NCI-H226 (cell line): ENCODE results near the gene FMOD.

Experiments used
- DNase-seq: peaks from one replicate; pipeline ENCODE4 v3.0.0-alpha.2; 2015

The FMOD gene

DNA sequence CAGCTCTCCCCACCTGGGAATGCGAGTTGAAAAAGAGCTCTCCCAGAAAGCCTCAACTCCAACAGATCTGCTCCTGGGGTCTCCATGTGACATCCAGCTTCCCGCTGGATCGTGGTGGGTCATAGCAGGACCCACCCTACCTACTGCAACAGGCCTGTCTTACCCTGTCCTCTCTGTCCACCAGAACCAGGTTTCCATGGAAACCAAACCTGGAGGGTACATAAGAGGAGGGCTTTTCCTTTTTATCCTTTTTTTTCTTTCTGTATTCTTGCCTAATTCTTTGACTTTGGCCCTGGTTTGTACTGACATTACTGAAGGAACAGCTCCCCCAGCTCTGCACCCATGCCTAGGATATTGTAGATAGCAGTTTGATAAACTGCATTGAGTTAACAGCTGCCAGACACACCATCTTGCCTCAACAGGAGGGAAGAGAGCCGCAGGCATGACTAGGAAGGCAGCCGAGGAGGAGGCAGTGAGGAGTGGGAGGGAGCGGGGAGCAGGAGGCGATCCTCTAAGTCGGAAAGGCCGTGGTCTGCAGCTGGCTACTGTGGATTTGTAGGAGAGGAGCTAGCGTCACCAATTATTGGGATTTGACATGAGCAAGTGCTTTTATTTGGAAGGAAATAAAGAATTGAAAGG is 9.7 kb upstream of the FMOD start:
- DNase-seq: no peak

DNA sequence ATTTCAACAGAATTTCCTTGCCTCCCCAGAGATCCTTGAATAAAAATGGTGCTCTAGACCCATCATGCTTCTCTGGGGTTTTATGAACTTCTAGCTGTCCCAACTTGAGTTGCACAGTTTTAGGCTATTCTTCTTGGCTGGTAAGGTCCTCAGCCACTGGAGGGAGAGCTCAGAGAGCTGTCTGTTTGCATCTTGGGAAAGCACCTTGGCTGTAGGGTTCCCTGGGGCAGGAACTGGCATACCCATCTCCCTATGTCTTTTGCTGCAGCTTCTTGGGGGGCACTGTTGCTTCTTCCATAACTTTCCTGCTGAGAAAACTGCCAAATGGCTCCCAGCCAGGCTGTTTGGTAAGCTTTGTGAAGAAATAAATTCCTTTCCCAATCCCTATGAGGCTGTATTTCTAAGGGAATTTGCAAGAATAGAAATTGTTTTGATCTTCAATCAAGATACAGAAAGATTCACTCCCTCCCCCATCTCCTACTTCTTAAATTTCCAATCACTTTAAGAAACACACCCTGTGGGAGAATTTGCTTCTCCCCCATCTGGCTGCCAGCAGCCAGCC is 8.2 kb upstream of the FMOD start:
- peak; percentile 14 for DNase-seq

DNA sequence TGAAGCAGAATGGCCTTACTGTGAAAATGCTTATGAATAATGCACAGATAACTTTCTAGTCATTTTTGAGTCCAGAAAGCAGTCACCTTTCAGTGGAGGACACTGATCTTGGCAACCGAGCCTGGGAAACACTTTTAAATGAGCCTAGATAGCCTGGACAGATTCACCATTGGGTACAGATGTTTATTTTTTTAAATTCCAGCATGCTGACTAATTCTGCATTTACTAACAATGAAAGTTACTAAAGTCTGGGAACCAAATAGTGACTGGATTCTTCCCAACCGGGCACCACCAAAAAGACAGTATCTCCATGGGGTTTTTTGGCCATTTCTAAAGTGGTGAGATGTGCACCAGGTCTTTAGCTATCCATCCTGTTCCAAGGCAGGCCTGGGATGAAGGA is 3.3 kb upstream of the FMOD start:
- DNase-seq: no peak

DNA sequence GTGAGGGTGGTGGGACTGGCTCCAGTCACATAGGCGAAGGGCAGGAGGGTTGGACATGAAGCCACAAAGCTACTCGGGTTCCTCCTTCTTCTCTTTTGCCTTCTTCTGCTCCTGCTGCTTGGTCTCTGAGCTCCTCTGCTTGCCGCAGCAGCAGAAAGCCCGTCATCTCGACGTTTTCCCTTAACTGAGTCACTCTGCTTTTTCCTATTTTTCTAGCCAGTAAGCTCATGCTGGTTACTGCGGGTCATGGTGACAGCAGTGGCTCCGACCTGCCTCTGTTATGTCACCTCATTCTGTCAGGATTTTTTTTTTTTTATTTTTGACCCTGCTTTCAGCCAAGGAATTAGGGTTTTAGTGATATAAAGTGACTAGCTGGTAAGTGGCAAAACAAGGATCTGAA is 2.6 kb upstream of the FMOD start:
- no peak for DNase-seq

DNA sequence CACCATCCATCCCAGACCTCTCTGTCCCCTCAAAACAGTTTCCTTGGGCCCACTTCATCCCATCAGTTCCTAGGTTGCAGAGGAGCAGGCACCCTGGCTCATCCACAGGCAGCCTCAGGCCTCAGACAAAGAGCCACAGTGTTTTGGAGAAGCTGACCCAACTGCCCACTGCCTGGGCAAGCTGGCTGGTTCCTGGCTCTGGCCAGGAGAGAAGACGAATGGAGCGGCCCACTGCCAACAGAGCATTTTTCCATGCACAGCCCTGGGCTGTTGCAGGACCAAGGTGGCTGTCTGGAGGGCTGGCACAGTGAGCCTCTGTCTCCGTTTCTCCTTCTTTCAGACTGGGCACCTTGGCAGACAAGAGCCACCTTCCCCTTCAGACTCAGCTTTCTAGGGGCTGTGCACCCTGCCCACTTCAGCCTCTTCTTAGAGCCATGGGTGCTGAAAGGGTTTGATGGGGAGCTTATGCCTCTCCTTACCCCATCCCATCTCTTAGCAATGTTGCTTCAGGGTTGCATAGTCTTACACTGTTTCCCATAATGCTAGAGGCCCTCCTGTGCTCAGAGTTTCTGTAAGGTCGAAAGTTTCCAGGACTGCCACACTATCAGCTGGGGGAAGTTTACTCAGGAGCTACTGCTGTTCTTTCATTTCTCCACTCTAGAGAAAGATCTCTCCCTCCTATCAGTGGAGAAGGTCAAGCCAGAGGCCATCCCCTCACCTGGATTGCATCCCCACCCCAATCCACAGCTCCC is 973 bp downstream of the FMOD start:
- DNase-seq: no peak

DNA sequence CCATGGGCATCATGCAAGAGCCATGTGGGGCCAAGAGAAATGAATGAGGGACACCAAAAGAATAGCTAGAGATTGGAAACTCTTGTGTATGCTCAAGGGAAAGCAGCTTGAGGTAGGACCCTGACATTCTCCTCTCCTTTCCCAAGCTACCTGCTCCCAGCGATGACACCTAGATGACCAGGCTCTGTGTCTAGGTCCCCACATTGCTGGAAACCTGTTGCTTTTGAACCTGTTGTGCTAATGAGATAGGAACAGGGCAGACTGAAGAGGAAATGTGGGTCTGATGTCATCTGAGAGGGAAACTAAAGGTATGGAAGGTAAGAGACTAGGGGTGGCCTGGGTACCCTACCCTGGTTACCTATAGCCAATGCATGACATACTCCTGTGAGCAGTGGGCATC is 1.8 kb downstream of the FMOD start:
- DNase-seq: no peak

DNA sequence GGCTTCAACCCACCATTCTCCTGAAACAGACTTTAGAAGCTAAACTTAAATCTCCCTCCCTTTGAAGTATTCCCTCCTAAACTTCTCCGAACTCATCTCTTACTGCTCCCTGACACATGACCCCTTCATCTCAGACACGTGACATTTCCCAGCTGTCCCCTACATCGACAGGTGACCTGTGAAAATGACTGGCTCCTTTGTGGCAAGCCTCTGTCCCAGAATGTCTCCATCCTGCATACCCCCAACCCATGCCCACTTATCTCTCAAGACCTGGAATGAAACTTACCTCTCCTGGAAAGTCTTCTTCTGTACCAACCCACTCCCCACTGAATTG is 4.2 kb downstream of the FMOD start:
- DNase-seq: no peak

DNA sequence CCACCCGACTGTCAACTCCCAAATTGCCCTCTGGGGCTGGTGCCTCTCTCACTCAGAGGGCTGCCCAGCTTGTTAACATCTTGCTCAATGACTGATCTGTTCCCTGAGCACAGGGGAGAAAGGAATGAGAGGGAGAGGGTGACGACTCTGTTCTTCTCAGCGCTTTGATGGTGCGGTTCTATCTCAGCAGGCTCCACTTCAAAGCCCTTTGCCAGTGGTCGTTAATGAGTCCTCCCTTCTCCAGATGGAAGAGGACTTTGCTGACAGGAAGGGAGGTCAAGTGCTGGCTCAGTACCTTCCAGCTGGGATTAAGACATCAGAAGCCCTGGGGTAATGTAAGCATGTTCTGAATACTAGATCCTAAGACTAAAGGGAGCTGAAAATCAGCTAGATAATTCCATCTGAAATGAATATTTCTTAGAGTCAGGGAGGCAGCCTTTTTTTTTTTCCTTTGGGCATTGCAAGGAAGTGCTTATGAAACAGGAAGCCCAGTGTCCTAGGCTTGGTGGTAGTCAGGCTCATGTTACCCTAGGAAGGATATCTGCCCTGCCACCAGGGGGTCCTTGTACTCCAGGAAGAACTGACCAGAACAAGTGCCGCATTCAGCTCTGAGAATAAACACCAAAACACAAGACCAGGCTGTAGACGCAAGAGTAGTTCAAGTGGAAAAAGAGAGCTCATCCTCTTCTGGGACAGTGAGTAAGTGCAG is 4.7 kb downstream of the FMOD start:
- DNase-seq: no peak

DNA sequence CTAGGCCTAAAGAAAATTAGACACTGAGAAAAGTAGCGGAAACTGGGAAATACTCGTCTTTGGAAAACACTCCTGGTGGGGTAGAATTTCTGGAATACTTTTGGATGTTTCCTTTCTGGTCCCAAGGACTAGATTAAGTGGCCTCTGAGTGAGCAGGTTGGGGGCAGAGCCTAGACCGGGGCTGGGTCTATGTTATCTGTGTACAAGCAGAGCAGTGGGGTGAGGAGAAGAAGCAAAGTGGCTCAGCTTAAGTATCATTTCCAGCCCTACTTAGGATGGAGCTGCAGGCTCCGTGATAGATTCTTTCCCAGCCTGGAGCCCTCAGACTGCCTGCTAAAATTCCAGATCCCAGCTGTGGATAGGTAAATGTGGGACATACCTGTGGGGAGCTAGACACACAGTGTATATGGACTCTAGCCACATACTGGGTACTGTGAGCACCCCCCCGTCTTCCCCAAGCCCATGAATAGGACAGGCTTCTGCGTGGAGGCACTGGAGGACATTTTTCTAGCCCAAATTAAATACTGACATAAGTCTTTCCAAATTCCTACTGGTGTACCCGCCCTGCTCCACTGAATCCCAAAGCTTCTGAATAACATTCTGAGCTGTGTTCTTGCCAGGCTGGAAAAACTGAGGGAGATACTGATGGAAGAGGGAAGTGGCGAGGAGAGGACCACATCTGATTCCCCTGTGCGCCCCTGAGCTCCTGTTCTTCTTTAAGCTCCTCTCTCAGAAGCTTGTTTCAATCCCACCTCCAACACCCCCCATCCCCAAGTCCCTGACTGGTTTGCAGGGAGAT is 6.8 kb downstream of the FMOD start:
- DNase-seq: no peak

DNA sequence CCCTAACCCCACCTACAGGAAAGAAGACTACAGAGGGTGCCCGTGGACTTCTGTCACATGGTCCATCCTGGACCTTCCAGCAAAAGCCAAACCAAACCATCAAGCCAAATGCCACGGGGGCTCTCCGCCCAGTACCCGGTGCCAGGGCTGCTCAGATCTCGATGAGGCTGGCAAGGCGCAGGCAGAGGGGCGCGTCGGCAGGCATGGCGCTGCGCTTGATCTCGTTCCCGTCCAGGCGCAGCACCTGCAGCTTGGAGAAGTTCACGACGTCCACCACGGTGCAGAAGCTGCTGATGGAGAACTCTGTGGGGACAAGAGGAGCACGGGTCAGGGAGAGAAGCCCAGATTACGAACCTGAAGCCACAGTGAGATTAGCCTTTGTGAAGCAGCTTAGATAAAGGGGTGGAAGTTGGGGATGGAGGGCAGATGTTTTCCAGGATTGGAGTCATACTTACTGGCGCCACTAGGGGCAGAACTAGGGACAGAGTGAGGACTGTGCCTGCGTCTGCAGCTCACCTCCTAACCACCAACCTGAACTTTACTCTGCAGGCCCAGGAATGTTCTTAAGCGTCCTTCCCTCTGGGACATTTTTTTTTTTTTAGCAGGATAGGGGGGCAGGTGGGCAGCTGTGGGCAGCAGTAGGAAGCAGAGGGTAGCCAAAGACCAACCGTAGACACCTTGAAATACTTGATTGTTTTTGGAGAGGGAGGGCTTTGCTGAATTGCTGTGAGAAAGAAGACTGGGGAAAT is 8.6 kb downstream of the FMOD start:
- DNase-seq: no peak

DNA sequence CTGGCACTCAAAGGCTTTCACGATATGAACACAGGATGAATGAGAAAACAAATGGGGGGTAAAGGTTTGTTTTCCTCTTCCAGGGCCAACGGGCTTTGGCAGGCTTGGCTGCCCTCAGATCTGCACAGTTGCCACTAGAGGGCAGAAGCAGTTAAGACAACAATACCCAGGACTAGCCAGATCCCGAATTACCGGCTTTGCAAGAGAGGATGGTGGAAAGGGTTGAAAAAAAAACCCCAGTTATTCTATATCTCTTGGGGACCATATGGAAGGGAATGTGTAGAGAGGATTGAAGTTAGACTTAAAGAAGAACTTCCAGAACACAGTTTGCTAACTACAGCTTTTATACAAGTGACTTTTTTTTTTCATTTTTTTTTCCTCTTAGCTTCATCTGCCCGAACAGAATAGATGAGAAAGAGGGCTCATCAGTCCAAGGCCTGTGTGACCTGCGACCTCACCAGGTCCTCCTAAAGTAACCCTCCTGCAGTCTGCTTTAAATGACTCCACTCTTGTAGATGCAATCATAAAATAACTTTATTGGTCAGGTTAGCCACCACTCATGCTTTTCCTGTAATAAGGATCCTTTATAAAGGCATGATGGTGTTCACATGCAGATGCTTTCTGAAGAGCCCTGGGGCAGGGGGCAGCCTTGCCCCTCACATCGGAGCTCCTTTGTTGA is 10.7 kb downstream of the FMOD start:
- DNase-seq: peak; percentile 62

DNA sequence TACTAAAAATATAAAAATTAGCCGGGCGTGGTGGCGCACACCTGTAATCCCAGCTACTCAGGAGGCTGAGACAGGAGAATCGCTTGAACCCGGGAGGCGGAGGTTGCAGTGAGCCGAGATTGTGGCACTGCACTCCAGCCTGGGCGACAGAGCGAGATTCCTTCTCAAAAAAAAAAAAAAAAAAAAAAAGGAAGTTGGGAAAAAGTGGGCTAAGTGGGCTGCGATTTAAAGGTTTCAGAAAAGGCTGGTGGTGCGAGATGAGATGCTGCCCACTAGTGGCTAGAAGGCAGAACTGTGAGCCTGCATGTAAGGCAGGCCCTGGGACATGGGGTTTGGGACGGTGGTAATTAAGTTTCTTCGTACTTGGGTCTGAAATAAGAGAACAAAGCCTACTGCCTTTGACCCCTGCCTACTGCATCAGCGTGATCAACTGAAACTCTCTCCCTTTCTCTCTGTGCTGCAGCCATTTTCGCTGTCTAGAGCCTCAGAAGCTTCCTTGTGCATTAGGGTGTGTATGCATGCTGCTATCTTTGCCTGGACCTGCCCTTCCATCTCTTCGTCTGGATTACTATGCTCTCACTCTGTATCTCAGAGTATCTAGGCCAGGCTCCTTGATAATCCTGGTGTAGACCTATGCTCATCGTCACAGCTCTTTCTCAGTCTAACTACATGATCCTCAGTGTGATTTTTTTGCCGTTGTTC is 12.4 kb downstream of the FMOD start:
- peak; percentile 27 for DNase-seq

DNA sequence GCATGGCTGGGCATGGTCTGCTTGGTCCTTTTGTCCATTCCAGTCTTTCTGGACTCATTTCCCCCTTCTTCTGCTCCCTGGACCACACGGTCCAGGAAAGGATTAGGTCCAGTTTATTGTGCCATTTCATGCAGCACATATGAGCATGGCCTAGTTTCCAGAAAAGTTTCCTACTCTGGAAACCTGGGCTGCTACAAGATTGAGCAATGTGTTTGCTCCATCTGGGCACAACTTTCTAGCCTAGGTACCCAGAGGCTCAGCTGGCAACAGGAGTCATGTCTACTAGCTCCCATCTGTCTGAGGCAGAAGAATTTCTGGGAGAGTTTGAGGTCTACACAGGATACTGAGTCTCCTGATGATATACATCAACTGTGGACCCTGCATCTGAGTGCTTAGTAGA is 14.8 kb downstream of the FMOD start:
- DNase-seq: no peak

DNA sequence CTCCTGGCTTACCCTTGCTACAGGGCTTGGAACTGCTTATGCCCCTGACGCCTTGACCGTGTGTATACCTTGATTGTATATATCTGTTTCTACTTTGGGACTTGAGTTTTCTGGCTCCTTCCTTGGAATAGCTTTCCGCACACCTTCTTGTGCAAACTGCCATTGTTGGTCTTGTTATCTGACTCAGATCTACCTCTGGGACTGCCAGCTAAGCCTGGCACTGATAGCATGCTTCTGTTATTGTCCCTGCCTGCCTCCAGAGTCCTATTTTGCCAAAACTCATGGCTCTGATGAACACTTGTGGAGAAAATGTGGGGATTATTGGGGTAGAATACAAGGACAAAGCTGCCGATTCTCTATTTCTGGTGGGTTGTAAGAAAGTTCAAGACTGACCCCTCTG is 15.4 kb downstream of the FMOD start:
- DNase-seq: no peak

DNA sequence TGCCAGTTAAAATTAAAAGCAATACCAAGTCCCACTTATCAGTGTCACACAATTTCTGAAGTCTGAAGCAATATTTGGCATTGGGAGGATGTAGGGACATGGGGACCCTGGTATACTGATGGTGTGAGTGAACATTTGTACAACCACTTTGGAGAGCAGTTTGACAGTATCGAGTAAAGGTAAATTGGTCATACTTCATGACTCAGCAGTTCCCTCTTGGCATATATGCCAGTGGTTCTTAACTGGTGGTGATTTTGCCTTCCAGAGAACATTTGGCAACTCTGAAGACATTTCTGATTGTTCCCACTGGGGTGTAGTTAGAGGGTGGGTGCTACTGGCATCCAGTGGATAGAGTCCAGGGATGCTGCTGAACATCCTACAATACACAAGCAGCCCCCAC is 19.7 kb downstream of the FMOD start:
- no peak for DNase-seq

DNA sequence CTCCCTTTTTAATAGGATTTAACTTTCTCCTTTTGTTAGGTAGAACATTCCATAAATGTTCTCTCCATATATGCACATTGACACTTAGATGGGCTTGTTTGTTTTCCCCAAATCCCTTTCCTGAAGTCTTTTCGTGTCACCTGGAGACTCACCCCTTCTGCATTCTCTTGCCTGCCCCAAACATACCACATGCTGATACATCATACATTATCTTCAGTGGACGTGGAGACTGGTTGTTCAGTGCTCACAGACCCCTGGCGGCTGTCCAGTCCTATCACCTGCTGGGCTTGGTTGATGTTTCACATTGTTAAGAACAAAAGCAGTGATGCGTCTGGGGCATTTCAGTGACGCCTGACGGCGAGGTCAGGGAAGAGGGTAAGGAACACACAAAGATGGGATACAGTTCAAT is 22.2 kb downstream of the FMOD start:
- DNase-seq: no peak

DNA sequence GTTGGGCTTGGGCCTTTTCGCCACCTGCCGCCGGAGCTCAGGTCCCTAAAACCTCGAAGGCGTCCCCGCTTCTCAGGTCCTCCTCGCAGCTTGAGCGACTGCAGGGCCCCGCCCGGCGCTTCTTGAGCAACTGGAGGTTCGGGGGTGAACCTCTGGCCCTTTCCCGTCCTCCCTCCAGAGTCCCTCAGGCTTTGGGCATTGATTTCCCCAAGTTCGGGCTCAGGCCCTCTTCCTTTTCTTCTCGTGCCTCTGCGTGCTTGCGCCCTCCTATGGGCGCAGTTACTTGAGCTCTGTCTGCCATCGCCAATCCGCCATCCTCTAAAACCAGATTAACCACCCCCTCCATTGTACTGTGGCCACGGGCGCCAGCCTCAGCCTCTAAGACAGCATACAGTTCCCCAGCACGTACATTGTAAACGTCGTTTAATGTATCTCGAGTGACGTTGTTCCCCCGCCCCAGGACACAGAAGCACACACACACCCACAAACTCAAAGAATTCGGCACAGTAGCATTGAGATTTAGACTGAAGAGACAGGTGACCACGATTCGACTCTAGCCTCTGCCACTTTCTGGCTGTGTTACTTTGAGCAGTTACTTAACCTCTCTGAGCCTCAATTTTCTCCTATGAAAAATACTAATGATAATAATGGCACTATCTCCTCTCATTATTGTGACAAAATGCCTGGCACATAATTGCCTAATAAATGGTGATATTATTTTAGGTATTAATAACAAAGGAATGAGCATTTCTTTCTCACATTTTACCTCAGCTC is 23.1 kb downstream of the FMOD start:
- DNase-seq: peak; percentile 18

DNA sequence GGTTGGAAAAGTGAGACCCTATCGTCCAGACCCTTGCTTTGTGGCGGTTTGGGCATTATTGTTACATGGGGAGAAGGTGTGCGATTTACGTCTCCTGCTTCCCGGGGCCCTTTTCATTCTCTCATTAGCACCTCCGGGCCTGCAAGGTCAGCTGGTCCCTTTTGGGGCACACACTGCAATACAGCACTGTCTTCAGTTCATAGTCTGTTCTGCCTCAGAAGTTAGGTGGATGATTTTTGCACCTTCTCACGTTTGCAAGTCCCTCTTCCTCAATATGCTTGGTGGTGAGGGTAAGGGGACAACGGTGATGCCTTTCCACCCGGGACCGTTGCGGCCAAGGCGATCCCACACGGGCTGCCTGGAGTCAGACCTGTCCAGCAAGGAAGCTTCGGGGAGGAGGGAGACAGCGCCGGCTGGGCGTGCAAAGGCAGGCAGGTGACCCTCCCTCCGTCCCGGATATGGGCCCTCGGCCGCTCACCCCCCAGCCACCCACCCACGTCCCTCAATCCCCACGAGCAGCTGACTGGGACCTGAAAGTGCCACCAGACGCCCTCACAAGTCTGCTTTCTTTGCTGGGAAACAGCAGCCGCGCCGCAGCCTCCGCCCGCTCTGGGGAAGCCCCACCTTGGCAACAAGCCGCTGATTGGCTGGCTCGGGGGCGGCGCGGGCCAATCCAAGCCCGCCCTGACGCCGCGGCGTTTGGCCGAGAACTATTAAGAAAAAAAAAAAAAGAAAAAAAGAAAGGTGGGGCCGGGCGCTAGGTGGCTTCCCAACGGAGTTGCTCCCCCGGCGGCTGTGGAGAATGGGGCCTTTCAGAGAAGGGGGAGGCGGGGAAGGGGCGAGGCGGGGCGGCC is 23.9 kb downstream of the FMOD start:
- peak; percentile 83 for DNase-seq

DNA sequence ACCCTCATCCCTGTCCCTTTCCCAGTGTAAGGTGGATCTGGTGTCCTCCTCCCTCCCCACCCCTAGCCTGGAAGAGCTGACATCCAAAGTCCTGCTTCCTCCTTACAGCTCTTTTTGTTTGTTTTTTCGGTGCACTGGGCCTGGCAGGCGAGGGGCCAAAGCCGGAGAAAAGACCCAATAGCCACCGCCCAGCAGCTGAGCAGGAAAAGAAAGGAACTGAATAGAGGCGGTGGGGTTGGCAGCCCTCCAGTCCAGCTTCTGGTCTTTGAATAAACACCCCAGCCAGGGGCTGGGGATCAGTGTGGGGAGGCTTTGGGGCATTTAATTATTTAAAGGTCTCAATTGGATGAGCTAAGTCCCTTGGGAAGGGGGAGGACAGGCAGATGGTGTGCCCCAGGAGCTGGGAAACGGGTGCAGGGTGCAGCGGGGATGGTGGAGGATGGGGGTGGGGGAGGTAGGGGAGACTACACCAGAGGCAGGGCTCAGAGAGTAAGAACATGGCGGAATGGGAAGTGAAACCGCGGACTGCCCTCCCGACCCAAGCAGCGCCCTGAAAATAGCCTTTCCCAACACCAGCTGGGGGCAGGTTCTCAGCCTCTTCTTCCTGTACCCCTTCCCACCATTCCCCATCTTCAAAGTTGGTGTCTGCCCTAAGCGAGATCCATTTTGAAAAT is 25.4 kb downstream of the FMOD start:
- no peak for DNase-seq
